Stomach (tissue), 4 donors: ENCODE data around the gene LRRC34.

Source experiments
- CTCF ChIP-seq, 7 experiments: fragments of 450-650 bp in 4 of 7; fragments of 200-600 bp in 3 of 7; sonication (generic) in 3 of 7; IDR thresholded peaks; one replicate each; pipeline ENCODE4 v1.5.1; 2016 to 2019; ENCODE audit warnings: antibody characterized with exemption in 7 of 7, control low read depth in 2 of 7, mild to moderate bottlenecking in 1 of 7
- EP300 ChIP-seq: sonication (generic); formaldehyde crosslinking; IDR thresholded peaks from one replicate; pipeline ENCODE4 v1.6.1; 2017; ENCODE audit warnings: antibody characterized with exemption

- TF ChIP-seq EP300 (no peak), CTCF (IDR thresholded peaks at IDR 0.05) (no peak)
These were observed 23.6 kb upstream of the LRRC34 start for GRCh38 chr3:169836078-169836941.
